ENCODE data around the gene NUDT12. TPM values are rescaled to one million over a fixed set of nuclear protein-coding genes. Genes with fewer than 3 reads are reported as not detected.

NUDT12 gene
- total and polyA plus RNA-seq, 2 of the 13 experiments (the other 11 are each of a cell fraction or from before 2014, with no cell fraction given): 2.3 to 5.4 TPM

GRCh38 chr5:103565719-103566118 lies 3.1 kb upstream of the NUDT12 start:
- Histone ChIP-seq H3K79me2 (ENCODE audit: insufficient read depth, low read length) (no peaks in the 10 kb centered on the region), H2AFZ (ENCODE audit: low read length) (no peak overlapping the region), H3K4me2 (ENCODE audit: low read depth, low read length) (no peak overlapping the region), H3K9ac (ENCODE audit: insufficient read depth, low read depth, low read length) (no peak overlapping the region), H3K27me3 (ENCODE audit: control insufficient read depth in 1 of 2, insufficient read depth in 2 of 2, low read length in 2 of 2) (no peaks in the 10 kb centered on the region; a peak in 1 of 5 replicates), H3K36me3 (replicated peaks in 1 of 2; ENCODE audit: control insufficient read depth in 1 of 2, insufficient read depth in 2 of 2, low read length in 2 of 2) (no peaks in the 10 kb centered on the region), H4K20me1 (ENCODE audit: insufficient read depth, low read length) (no peaks in the 10 kb centered on the region), H3K9me3 (ENCODE audit: low read length) (no peaks in the 10 kb centered on the region), H3K4me1 (ENCODE audit: insufficient read depth, low read length) (no peaks in the 10 kb centered on the region; the same call in 1 of the 2 replicates), H3K27ac (ENCODE audit: extremely low read length, insufficient read depth, low read length) (no peak overlapping the region), H3K4me3 (replicated peaks in 1 of 3; ENCODE audit: insufficient read depth in 1 of 3, low read depth in 2 of 3, low read length in 3 of 3) (no peak overlapping the region)
- intact Hi-C loops (cut with micrococcal nuclease; ENCODE audit: unreplicated experiment): no loop called here
- TF ChIP-seq ZNF678 (CRISPR knock-in tag; IDR thresholded peaks at IDR 0.05) (no peak), ELF4 (CRISPR knock-in tag; IDR thresholded peaks at IDR 0.05; ENCODE audit: borderline replicate concordance) (no peak), NAIF1 (CRISPR knock-in tag; IDR thresholded peaks at IDR 0.05; ENCODE audit: borderline replicate concordance) (no peak), ZNF256 (CRISPR knock-in tag; conservative IDR thresholded peaks at IDR 0.05) (no peak), ZNF772 (CRISPR knock-in tag; IDR thresholded peaks at IDR 0.05) (no peak), SRSF1 (optimal IDR thresholded peaks at IDR 0.05; ENCODE audit: low read depth, low read length) (no peak), ZNF777 (CRISPR knock-in tag; IDR thresholded peaks at IDR 0.05) (no peak)
- FAIRE-seq (no peak), DNase-seq (ENCODE audit: low spot score) (no peak), ATAC-seq (no peak)
- BruUV-seq (replicated peaks): no TSS peak
- POLR2A ChIA-PET: no interaction called here
- 9% methylated on average over 4 of the region's 4 CpGs for WGBS (ENCODE audit: low lambda C conversion rate)
- CTCF ChIA-PET (ENCODE audit: low intra/inter-chr PET ratio, low total read pairs): no interaction called here
- in situ Hi-C loops (cut with HindIII; ENCODE audit: extremely low pct_ligation_motif_present, low pct_unique_long_range_greater_than_20kb): no loop called here

DNA sequence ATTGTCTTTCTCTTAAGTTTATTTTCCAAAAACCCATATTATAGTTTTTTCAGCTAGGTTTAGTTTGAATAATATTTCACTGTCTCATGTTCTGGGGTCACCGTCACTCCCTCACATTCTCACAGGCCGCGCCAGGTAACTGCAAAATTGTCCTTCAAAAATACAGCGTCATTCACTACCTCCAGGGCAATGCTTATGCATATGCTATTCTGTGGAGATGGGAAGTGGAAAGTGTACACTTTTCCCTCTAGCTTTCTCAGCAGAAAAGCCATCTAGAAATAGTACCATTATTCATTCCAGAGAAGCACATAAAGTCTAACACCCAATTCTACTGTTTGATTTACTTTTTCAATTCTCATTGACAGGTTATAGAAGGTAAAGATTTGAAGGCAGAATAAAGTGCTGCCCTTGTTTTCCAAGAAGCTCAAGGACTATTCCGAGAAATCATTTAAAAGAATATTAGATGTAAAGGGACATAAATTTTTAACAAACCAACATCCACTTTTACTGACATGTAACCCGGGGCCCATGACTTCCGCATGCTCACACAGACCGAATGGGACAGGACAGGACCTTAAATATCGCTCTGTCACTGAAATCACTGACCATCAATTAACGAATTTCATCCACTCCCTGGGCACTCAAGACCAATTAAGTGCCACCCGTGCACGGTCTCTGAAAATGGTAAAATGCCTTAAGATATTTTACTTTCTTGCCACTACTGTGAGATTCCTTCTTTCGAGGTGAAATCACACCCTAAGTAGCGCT lies 720 bp downstream of the NUDT12 start:
- intact Hi-C loops (cut with micrococcal nuclease; ENCODE audit: unreplicated experiment): no loop called here
- H3K27me3 ChIP-seq (ENCODE audit: control insufficient read depth in 1 of 2, insufficient read depth in 2 of 2, low read length in 2 of 2): no peaks in the 10 kb centered on the region; a peak in 1 of 5 replicates
- FAIRE-seq: no peak
- CTCF ChIA-PET (ENCODE audit: low intra/inter-chr PET ratio, low total read pairs): no interaction called here
- no peaks in the 10 kb centered on the region for H3K9me3 ChIP-seq (ENCODE audit: low read length)
- H3K9ac ChIP-seq (ENCODE audit: insufficient read depth, low read depth, low read length): peak overlapping the region; percentile 64
- no peaks in the 10 kb centered on the region for H4K20me1 ChIP-seq (ENCODE audit: insufficient read depth, low read length)
- peak overlapping the region; percentile 55 to 72 (median 70) for H3K4me3 ChIP-seq (replicated peaks in 1 of 3; ENCODE audit: insufficient read depth in 1 of 3, low read depth in 2 of 3, low read length in 3 of 3)
- H3K79me2 ChIP-seq (ENCODE audit: insufficient read depth, low read length): no peaks in the 10 kb centered on the region
- BruUV-seq (replicated peaks): TSS peak; percentile 85
- no peaks in the 10 kb centered on the region for H3K36me3 ChIP-seq (replicated peaks in 1 of 2; ENCODE audit: control insufficient read depth in 1 of 2, insufficient read depth in 2 of 2, low read length in 2 of 2)
- in situ Hi-C loops (cut with HindIII; ENCODE audit: extremely low pct_ligation_motif_present, low pct_unique_long_range_greater_than_20kb): no loop called here
- no peaks in the 10 kb centered on the region; the same call in 1 of the 2 replicates for H3K4me1 ChIP-seq (ENCODE audit: insufficient read depth, low read length)
- peak overlapping the region; percentile 72 for H2AFZ ChIP-seq (ENCODE audit: low read length)
- TF ChIP-seq SRSF4 (IDR thresholded peaks at IDR 0.05; ENCODE audit: low read depth, low read length, poor library complexity, severe bottlenecking): no peak
- 0 out of 2 replicates have a peak, but pooled peaks have one; percentile 4 for TF ChIP-seq RBFOX2 (IDR thresholded peaks at IDR 0.05; ENCODE audit: low read depth, low read length)
- peak overlapping the region; percentile 80 for H3K27ac ChIP-seq (ENCODE audit: extremely low read length, insufficient read depth, low read length)
- ATAC-seq: peak; percentile 64
- POLR2A ChIA-PET: interaction anchor here (0.6 kb wide), 1 partner anchor 519 kb away, joined by 3 read pairs; no protein-coding TSS in a partner anchor
- 32% methylated on average over 14 of the region's 14 CpGs for WGBS (ENCODE audit: low lambda C conversion rate)
- peak overlapping the region; percentile 62 for H3K4me2 ChIP-seq (ENCODE audit: low read depth, low read length)
- no peak for DNase-seq (ENCODE audit: low spot score)
